Measurements from ENCODE around the gene VEPH1.

Gene VEPH1

DNA sequence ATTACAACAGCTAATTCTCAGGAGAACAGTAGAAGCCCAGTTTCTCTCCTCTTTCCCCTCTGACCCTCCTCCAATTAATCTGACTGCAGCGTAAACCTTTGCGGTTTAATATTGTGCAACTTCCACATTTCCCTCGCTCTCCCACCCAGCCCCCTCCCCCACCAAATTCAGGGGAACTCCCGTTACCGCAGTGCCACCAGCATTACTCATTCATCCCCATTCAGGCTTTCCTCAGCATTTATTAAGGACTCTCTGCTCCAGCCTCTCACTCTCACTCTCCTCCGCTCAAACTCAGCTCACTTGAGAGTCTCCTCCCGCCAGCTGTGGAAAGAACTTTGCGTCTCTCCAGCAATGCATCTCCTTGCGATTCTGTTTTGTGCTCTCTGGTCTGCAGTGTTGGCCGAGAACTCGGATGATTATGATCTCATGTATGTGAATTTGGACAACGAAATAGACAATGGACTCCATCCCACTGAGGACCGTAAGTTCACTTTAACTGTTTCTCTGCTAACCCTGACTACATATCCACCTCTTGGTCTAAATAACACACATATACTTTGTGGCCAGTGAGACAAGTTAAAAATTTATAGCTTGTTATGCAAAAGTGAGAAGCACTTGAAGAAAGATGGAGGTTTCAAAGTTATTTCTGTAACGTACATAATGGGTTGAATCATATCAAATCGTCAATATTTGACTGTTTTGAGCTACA lies 66.5 kb downstream of the VEPH1 start, which contains the start of gene PTX3:
TSS of gene PTX3 (plus strand) at position 268 of the 709 bp plus-strand sequence. CDS start at position 352, 84 bp downstream.
- peak; percentile 57 for ATAC-seq (ENCODE audit: low read depth)
- DNase-seq (ENCODE audit: low spot score), result peak; percentile 57
- H3K27me3 ChIP-seq (ENCODE audit: insufficient read depth, poor library complexity, severe bottlenecking), result no peaks in the 10 kb centered on the region
- no peaks in the 10 kb centered on the region for H3K36me3 ChIP-seq (ENCODE audit: low read depth)
- no peaks in the 10 kb centered on the region for H3K9me3 ChIP-seq (ENCODE audit: severe bottlenecking)
- peak within 1 kb of the TSS; percentile 41 for H3K4me3 ChIP-seq (ENCODE audit: severe bottlenecking)
- peak within 1 kb of the TSS; percentile 42 for H3K27ac ChIP-seq (ENCODE audit: poor library complexity, severe bottlenecking)
- peaks cover 14% of the 10 kb centered on the region for H3K4me1 ChIP-seq (ENCODE audit: insufficient read depth, poor library complexity, severe bottlenecking)
- TF ChIP-seq, protein P1, sequence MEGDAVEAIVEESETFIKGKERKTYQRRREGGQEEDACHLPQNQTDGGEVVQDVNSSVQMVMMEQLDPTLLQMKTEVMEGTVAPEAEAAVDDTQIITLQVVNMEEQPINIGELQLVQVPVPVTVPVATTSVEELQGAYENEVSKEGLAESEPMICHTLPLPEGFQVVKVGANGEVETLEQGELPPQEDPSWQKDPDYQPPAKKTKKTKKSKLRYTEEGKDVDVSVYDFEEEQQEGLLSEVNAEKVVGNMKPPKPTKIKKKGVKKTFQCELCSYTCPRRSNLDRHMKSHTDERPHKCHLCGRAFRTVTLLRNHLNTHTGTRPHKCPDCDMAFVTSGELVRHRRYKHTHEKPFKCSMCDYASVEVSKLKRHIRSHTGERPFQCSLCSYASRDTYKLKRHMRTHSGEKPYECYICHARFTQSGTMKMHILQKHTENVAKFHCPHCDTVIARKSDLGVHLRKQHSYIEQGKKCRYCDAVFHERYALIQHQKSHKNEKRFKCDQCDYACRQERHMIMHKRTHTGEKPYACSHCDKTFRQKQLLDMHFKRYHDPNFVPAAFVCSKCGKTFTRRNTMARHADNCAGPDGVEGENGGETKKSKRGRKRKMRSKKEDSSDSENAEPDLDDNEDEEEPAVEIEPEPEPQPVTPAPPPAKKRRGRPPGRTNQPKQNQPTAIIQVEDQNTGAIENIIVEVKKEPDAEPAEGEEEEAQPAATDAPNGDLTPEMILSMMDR (IDR thresholded peaks at IDR 0.05; ENCODE audit: poor library complexity, severe bottlenecking), result no peak

DNA sequence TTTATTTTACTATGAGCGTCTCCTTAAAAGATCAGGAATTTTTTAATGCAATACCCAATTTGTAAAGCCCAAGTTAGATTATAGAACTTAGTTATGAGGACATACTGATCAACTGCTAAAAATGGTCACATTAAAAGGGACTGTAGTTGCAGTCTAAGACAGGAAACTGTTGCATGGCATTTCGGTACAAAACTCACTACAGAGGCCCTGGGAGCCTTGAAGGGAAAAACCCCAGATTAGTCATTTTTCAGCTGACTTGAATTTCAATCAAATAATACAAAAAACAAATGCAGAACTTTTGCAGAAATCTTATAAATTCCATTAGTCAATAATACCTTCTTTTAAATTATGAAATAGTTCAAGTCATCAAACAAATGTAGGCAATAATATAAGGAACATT lies 73.5 kb downstream of the VEPH1 start:
- H3K27me3 ChIP-seq (ENCODE audit: insufficient read depth, poor library complexity, severe bottlenecking), result no peaks in the 10 kb centered on the region
- H3K4me3 ChIP-seq (ENCODE audit: severe bottlenecking), result no peak overlapping the region
- TF ChIP-seq, protein P1 (IDR thresholded peaks at IDR 0.05; ENCODE audit: poor library complexity, severe bottlenecking), result no peak
- no peak overlapping the region for H3K27ac ChIP-seq (ENCODE audit: poor library complexity, severe bottlenecking)
- DNase-seq (ENCODE audit: low spot score), result no peak
- no peak for ATAC-seq (ENCODE audit: low read depth)
- no peaks in the 10 kb centered on the region for H3K36me3 ChIP-seq (ENCODE audit: low read depth)
- H3K9me3 ChIP-seq (ENCODE audit: severe bottlenecking), result no peaks in the 10 kb centered on the region
- peaks cover 8% of the 10 kb centered on the region for H3K4me1 ChIP-seq (ENCODE audit: insufficient read depth, poor library complexity, severe bottlenecking)

- Histone ChIP-seq H3K27me3 (ENCODE audit: insufficient read depth, poor library complexity, severe bottlenecking) (no peaks in the 10 kb centered on the region), H3K4me1 (ENCODE audit: insufficient read depth, poor library complexity, severe bottlenecking) (peaks cover 8% of the 10 kb centered on the region), H3K9me3 (ENCODE audit: severe bottlenecking) (no peaks in the 10 kb centered on the region), H3K27ac (ENCODE audit: poor library complexity, severe bottlenecking) (no peak overlapping the region), H3K4me3 (ENCODE audit: severe bottlenecking) (no peak overlapping the region), H3K36me3 (ENCODE audit: low read depth) (no peaks in the 10 kb centered on the region)
- DNase-seq (ENCODE audit: low spot score), result no peak
- TF ChIP-seq, protein P1 (IDR thresholded peaks at IDR 0.05; ENCODE audit: poor library complexity, severe bottlenecking), result no peak
- ATAC-seq (ENCODE audit: low read depth), result no peak
These were observed 74.4 kb downstream of the VEPH1 start for GRCh38 chr3:157428853-157429252.

DNA sequence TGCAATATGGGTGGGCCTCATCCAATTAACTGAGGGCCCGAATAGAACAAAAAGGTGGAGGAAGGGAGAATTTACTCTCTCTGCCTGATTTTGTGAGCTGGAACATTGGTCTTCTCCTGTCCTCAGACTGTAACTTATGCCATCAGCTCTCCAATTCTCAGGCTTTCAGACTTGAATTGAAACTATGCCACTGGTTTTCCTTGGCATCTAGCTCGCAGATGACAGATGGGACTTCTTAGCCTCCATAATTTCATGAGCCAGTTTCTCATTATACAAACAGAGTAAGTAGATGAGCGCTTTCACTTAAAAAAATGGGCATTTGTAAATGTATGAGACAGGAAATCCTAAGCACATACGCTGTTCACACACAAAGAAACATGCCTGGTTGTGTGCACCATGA lies 75.3 kb downstream of the VEPH1 start:
- Histone ChIP-seq H3K4me1 (ENCODE audit: insufficient read depth, poor library complexity, severe bottlenecking) (peaks cover 8% of the 10 kb centered on the region), H3K27me3 (ENCODE audit: insufficient read depth, poor library complexity, severe bottlenecking) (no peaks in the 10 kb centered on the region), H3K4me3 (ENCODE audit: severe bottlenecking) (no peak overlapping the region), H3K9me3 (ENCODE audit: severe bottlenecking) (no peaks in the 10 kb centered on the region), H3K36me3 (ENCODE audit: low read depth) (no peaks in the 10 kb centered on the region), H3K27ac (ENCODE audit: poor library complexity, severe bottlenecking) (no peak overlapping the region)
- ATAC-seq (ENCODE audit: low read depth) (no peak), DNase-seq (ENCODE audit: low spot score) (no peak)
- TF ChIP-seq, protein P1 (IDR thresholded peaks at IDR 0.05; ENCODE audit: poor library complexity, severe bottlenecking), result no peak

DNA sequence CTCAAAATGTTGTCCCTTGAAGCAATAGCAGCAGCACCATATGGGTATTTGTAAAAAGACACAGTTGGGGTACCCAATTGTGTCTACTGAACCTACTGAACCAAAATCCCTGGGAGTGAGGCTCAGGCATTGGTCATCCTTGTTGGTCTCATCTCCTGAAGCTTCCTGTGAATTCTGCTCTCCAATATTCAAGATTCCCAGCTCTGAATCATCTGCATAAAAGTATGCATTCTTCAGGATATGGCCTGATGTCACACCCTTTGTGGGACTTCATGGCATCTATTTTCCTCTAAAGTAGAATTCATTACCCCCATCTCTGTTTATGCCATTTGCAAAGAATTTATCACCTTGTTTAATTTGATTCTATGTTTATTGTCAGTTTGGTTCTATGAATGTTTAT lies 79.9 kb downstream of the VEPH1 start:
- H3K27me3 ChIP-seq (ENCODE audit: insufficient read depth, poor library complexity, severe bottlenecking), result no peaks in the 10 kb centered on the region
- no peaks in the 10 kb centered on the region for H3K36me3 ChIP-seq (ENCODE audit: low read depth)
- ATAC-seq (ENCODE audit: low read depth), result no peak; the same call in 2 of the 3 replicates
- no peak overlapping the region for H3K4me3 ChIP-seq (ENCODE audit: severe bottlenecking)
- TF ChIP-seq, protein P1 (IDR thresholded peaks at IDR 0.05; ENCODE audit: poor library complexity, severe bottlenecking), result no peak
- H3K4me1 ChIP-seq (ENCODE audit: insufficient read depth, poor library complexity, severe bottlenecking), result no peaks in the 10 kb centered on the region
- H3K9me3 ChIP-seq (ENCODE audit: severe bottlenecking), result no peaks in the 10 kb centered on the region
- H3K27ac ChIP-seq (ENCODE audit: poor library complexity, severe bottlenecking), result no peak overlapping the region
- DNase-seq (ENCODE audit: low spot score), result no peak

Measured in RWPE2 (cell line).